ENCODE measurements around the gene LRMDA. TPM values are rescaled to one million over a fixed set of nuclear protein-coding genes. Genes with fewer than 3 reads are reported as not detected.

Gene LRMDA
- total and polyA plus RNA-seq, 2 of the 13 experiments (the other 11 are each of a cell fraction or from before 2014, with no cell fraction given) = 13.4 to 22.0 TPM

DNA sequence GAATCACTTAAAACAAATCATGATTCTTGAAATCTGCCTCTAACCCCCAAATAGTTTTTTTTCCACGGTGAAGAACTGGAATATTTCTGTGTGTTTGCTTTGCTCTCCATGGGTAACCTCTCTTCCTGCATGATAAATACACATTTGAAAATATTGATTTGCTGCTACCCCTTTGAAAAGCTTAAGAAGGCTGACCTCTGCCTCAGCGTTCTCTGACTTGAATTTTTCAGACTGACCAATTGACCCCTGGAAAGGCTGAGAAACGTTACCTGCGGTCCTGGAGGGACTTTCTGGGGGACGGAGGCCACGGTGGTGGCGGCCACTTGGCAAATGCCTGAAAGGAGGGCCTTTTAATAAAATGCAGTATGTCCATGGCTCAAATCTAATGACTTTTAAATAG, 520.2 kb downstream of the LRMDA start (continued):
- TF ChIP-seq PAXIP1 (CRISPR knock-in tag; conservative IDR thresholded peaks at IDR 0.05) = peak; percentile 65
- TF ChIP-seq ZNF552 (CRISPR knock-in tag; IDR thresholded peaks at IDR 0.05; ENCODE audit: borderline replicate concordance) = no peak
- TF ChIP-seq ZNF563 (CRISPR knock-in tag; IDR thresholded peaks at IDR 0.05) = no peak
- no peak for TF ChIP-seq E2F2 (CRISPR knock-in tag; IDR thresholded peaks at IDR 0.05; ENCODE audit: borderline replicate concordance)
- TF ChIP-seq SALL1 (CRISPR knock-in tag; IDR thresholded peaks at IDR 0.05) = peak; percentile 73
- no peak for TF ChIP-seq ZSCAN25 (CRISPR knock-in tag; IDR thresholded peaks at IDR 0.05)
- peak; percentile 54; the same call in 1 of the 2 replicates for TF ChIP-seq GATAD2A (CRISPR knock-in tag; IDR thresholded peaks at IDR 0.05)
- TF ChIP-seq ELF1 (CRISPR knock-in tag; IDR thresholded peaks at IDR 0.05) = no peak
- 0 out of 2 replicates have a peak, but pooled peaks have one; percentile 18 for TF ChIP-seq TCF7 (IDR thresholded peaks at IDR 0.05; ENCODE audit: low read depth)
- no peak for TF ChIP-seq TBL1XR1 (IDR thresholded peaks at IDR 0.05; ENCODE audit: borderline replicate concordance, low read length, partially characterized antibody)
- TF ChIP-seq IRX3 (CRISPR knock-in tag; IDR thresholded peaks at IDR 0.05; ENCODE audit: borderline replicate concordance, low read depth) = no peak
- TF ChIP-seq CREM (IDR thresholded peaks at IDR 0.05) = peak; percentile 25; the same call in 1 of the 2 replicates
- no peak for TF ChIP-seq CREM (CRISPR knock-in tag; IDR thresholded peaks at IDR 0.05)
- peak; percentile 74 for TF ChIP-seq NR2F6 (IDR thresholded peaks at IDR 0.05)
- peak; percentile 54; the same call in 1 of the 2 replicates for TF ChIP-seq NR2F6 (CRISPR knock-in tag; IDR thresholded peaks at IDR 0.05)
- peak; percentile 64 for TF ChIP-seq MED1 (CRISPR knock-in tag; IDR thresholded peaks at IDR 0.05)
- TF ChIP-seq, protein P1, sequence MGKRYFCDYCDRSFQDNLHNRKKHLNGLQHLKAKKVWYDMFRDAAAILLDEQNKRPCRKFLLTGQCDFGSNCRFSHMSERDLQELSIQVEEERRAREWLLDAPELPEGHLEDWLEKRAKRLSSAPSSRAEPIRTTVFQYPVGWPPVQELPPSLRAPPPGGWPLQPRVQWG (CRISPR knock-in tag; IDR thresholded peaks at IDR 0.05; ENCODE audit: borderline replicate concordance, low read depth) = no peak
- TF ChIP-seq FOXC1 (CRISPR knock-in tag; IDR thresholded peaks at IDR 0.05; ENCODE audit: borderline replicate concordance) = no peak
- no peak for TF ChIP-seq IRF1 (CRISPR knock-in tag; IDR thresholded peaks at IDR 0.05; ENCODE audit: low read depth)
- TF ChIP-seq, protein P2, sequence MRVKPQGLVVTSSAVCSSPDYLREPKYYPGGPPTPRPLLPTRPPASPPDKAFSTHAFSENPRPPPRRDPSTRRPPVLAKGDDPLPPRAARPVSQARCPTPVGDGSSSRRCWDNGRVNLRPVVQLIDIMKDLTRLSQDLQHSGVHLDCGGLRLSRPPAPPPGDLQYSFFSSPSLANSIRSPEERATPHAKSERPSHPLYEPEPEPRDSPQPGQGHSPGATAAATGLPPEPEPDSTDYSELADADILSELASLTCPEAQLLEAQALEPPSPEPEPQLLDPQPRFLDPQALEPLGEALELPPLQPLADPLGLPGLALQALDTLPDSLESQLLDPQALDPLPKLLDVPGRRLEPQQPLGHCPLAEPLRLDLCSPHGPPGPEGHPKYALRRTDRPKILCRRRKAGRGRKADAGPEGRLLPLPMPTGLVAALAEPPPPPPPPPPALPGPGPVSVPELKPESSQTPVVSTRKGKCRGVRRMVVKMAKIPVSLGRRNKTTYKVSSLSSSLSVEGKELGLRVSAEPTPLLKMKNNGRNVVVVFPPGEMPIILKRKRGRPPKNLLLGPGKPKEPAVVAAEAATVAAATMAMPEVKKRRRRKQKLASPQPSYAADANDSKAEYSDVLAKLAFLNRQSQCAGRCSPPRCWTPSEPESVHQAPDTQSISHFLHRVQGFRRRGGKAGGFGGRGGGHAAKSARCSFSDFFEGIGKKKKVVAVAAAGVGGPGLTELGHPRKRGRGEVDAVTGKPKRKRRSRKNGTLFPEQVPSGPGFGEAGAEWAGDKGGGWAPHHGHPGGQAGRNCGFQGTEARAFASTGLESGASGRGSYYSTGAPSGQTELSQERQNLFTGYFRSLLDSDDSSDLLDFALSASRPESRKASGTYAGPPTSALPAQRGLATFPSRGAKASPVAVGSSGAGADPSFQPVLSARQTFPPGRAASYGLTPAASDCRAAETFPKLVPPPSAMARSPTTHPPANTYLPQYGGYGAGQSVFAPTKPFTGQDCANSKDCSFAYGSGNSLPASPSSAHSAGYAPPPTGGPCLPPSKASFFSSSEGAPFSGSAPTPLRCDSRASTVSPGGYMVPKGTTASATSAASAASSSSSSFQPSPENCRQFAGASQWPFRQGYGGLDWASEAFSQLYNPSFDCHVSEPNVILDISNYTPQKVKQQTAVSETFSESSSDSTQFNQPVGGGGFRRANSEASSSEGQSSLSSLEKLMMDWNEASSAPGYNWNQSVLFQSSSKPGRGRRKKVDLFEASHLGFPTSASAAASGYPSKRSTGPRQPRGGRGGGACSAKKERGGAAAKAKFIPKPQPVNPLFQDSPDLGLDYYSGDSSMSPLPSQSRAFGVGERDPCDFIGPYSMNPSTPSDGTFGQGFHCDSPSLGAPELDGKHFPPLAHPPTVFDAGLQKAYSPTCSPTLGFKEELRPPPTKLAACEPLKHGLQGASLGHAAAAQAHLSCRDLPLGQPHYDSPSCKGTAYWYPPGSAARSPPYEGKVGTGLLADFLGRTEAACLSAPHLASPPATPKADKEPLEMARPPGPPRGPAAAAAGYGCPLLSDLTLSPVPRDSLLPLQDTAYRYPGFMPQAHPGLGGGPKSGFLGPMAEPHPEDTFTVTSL (CRISPR knock-in tag; IDR thresholded peaks at IDR 0.05; ENCODE audit: borderline replicate concordance) = peak; percentile 25; the same call in 1 of the 2 replicates

Data from HepG2 (cell line).